Activated effector memory CD4-positive, alpha-beta T cell treated with Interleukin-2 at 50 U/mL for 16 hours (primary cell): ENCODE results near the gene ICA1L.
"Not testable (repeated sequence)": the region's sequence is repeated elsewhere in the genome, so short reads cannot be mapped to it uniquely, and the experiment has no call there.

ENCODE experiments used
- DNase-seq: peaks from one replicate; pipeline ENCODE4 v3.0.0-alpha.2; 2020

The ICA1L gene

DNA sequence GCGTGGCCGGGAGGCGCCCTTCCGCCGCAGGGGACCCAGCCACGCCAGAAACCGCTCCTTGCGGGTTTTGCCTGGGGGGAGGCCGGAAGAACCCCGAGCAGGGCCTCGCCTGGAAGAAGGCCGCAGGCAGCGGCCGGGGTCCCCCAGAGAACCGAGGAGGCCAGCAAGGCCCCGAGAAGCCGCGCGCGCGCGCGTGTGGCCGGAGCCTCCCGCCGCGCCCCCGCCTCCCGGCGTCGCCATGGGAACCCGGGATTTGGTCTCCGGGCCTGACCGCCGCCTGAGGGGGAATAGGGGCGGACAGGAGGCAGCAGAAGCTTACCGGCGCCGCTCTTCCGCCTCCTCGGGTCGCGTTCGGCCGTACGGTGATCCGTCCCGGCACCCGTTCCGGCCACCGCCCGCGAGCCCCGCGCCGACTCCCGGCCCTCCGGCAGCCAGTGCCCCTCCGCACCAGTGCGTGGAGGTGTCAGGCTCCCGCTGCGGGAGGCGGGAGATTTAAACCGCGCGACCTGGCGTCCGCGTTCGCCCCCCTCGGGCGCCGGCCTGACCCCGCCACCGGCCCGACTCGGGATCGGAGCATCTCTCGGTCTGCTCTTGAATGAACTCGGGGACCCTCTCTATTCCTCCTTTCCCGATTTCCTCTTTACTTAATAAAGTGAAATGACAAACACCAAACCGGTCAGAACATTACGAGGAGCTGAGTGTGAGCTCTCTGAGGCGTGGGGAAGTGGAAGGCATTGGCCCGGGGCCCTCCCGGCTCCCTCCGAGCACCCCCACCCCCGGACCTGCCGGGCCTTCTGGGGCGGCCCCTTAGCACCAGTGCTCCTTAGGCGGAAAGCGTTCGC is at the start of gene ICA1L:
ICA1L (minus strand) TSS at position 467 of the 842 bp plus-strand sequence. CDS start 42,757 bp downstream, outside the sequence.
- DNase-seq = peak; percentile 43

DNA sequence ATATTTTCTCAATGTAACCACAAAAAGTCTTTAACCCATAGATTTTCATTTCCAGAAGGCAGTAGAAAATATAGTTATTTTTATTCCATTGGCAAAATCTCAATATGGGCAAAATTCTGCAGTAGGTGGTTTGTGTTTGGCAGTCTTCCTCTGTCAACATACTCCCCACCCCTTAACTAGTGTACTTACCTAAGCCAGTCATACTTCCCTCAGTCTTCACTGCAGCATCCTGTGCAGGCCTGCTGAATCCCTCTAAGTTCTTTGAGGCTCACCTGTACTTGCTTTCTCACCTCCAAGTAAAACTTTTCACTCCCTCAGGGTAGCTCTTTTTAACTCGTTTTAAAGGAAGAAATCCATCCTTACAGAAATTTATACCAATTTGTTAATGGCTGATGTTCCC is 47.3 kb upstream of the ICA1L start:
- DNase-seq = no peak

DNA sequence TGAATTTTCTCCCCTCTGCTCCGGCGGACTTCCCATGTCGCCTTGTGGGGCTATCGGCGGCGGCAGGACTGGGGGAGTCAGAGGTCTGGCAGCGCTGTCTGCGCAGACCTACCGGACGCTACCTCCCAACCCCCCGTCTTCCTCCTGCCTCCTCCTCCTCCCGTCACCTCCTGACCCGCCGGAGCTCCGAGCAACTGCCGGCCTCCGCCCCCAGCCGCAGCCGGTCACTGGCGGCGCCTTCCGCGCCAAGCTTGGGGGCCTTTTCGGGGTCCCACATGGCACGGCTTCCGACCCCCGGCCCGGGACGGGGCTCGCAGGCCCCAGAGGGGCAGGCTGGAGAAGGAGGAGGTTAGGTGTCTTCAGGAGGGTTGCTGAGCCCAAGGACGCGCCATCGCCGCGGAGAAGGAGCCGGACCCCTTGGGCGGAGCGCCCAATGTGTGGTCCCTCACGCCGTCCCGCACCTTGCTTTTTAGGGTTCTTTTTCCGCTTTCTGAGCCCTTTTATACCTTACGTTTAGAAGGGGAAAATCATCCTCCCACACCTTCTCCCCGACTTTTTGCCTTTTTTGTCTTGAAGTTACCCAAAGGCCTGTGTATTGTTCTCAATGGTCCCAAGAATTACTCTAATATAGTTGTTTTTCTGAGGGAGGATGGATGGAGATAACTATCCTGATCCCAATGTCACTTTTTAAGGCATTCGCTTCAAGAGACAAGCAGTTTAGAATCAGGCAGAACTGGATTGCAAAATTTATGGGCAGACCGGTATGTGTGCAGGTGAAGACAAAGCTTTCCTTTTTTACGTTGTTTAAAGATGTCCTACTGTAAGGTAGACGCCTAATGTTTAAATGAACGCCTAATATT is 41.0 kb upstream of the ICA1L start:
- not testable (repeated sequence) for DNase-seq

DNA sequence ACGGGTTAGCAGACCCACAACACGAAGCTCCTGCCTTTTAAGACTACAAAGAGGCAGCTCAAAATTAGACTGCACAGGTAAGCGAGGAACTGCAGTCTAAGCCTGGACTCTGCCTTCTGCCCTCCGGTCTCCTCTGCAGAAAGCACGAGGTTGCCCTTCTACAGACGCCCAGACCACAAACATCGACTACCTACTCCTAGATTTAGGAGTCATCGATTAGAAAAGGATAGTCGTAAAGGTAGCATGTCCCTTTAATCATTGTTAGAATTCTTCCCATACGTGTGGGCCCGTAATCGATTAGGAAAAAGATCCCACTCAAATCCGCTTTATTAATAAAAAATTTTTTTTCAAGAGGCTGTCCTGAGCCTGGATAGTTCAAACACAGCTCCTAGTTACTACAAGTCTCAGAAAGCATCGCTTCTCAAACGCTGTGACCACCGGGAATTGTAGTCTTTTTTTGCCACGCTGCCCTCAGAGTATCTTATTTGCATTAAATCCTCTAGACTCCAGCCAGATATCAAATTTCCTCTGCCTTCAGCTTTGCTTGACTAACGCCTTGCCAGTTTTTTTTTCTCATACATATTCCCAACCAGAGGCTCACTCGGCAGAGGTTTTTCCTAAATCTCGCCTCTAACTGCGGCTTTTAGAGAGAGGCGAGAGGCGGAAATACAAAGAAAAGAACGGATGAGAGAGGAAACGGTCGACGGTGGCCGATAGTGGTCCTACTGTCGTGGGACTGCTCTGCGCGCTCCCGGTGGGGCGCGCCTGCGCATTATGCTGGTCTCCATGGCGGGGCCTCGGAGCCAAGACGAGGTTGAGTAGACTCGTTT is 40.2 kb upstream of the ICA1L start, which contains the start of the genes CARF and WDR12:
CARF (plus strand) TSS at position 764 of the 830 bp plus-strand sequence. CDS start 29,628 bp downstream, outside the sequence.
WDR12 (minus strand) TSS at position 162 of the 830 bp plus-strand sequence. CDS start 197 bp downstream, outside the sequence.
- DNase-seq = peak; percentile 83

DNA sequence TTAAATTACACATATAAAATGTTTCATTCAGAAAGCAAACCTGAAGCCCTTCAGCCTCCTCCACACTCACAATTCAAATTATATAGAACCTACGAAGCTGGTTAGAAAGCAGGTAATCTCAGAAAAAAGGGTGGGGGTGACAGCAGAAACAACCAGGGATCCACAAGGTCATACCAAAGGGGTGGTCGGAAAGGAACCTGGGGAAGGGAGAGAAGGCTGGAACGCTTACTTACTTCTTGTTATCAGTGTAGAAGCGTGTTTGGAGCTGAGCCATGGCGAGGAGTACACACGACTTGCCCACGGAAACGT is 39.6 kb upstream of the ICA1L start:
- no peak for DNase-seq

DNA sequence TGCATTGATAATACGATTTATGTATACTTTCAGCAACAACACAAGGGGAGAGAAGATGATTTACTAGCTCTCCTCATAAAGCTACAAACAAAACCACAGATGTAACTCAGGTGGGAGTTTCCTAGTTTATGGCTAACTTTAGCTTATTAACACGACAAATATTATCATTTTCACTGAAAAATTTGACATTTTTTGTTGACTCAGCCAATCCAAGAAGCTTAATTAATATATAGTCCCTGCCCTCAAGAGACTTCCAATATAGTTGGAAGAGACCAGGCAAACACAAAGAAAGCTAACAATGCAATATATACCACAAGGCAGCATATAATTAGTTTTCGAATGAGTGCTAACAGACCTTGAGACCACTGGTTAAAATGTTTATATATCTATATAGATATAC is 39.1 kb upstream of the ICA1L start:
- no peak for DNase-seq

DNA sequence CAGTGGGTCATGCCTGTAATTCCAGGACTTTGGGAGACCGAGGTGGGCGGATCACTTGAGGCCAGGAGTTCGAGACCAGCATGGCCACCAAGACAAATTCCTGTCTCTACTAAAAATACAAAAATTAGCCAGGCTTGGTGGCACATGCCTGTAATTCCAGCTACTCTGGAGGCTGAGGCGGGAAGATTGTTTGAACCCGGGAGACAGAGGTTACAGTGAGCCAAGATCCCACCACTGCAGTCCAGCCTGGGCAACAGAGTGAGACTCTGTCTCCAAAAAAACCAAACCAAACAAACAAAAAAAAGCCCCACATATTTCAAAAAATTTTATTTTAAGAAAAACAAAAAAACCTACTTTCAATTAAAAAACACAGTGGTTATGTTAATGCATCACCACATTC is 38.7 kb upstream of the ICA1L start:
- not testable (repeated sequence) for DNase-seq

DNA sequence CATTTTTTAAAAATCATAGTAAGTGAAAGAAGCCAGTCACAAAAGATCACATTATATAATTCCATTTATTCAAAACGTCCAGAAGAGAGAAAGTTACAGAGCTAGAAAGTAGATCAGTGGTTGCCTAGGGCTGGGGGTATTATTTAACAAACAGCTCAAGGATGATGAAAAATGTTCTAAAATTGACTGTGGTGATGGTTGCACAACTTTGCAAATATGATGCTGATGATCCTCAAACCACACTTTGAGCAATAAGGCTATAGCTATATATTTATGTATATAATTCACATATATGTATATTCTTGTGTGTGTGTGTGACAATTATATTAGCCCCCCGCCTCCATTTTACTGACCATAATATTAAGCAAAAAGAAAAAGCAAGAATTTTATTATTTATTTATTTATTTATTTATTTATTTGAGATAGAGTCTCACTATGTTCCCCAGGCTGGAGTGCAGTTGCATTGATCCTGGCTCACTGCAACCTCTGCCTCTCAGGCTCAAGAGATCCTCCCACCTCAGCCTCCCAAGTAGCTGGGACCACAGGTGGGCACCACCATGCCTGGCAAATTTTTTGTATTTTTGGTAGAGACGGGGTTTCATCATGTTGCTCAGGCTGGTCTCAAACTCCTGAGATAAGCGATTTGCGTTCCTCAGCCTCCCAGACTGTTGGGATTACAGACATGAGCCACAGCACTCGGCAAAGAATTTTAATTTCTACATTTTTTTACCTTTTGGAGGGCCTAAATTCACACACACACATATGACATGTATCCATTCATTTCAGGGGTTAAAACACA is 38.0 kb upstream of the ICA1L start:
- no peak for DNase-seq

DNA sequence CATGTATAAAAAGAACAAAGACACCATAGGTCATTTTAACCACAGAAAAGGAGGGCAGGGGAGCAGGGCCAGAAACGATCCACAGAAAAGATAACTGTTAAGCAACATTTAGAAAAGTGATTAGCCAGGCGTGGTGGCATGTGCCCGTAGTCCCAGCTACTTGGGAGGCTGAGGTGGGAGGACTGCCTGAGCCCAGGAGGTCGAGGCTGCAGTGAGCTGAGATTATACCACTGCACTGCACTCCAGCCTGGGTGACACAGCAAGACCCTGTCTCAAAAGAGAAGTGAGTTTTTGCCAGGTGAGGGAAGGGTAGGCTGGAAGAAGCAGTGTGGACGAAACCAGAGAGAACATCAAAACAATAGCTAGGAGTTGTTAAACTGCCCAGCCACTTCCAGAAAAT is 36.6 kb upstream of the ICA1L start:
- no peak for DNase-seq

DNA sequence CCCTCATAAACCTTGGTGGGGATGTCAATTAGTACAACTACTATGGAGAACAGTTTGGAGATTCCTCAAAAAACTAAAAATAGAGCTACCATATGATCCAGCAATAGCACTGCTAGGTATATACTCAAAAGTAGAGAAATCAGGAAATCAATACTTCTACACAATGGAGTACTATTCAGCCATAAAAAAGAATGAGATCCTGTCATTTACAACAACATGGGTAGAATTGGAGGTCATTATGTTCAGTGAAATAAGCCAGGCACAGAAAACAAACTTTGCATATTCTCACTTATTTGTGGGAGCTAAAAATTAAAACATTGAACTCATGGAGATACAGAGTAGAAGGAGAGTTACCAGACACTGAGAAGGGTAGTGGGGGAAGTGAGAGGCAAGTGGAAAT is 33.9 kb upstream of the ICA1L start:
- DNase-seq = not testable (repeated sequence)

DNA sequence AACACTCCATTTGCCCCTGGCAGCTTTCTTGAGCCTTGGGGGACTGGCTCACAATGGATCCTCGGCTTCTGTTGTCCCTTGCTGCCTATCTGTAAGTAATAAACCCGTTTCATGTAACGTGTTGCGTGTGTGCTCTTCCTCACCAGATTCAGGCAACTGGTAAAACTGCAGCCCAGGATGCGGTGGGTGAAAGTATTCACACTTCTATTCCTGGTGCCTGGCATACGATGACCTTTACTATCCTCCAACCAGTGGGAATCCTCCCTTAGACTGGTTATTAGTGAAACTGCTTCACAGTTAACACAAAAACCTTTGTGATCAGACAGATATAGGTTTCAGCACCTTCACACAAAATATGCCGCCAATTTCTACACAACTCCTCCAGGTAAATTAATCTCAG is 13.6 kb upstream of the ICA1L start:
- DNase-seq = no peak

DNA sequence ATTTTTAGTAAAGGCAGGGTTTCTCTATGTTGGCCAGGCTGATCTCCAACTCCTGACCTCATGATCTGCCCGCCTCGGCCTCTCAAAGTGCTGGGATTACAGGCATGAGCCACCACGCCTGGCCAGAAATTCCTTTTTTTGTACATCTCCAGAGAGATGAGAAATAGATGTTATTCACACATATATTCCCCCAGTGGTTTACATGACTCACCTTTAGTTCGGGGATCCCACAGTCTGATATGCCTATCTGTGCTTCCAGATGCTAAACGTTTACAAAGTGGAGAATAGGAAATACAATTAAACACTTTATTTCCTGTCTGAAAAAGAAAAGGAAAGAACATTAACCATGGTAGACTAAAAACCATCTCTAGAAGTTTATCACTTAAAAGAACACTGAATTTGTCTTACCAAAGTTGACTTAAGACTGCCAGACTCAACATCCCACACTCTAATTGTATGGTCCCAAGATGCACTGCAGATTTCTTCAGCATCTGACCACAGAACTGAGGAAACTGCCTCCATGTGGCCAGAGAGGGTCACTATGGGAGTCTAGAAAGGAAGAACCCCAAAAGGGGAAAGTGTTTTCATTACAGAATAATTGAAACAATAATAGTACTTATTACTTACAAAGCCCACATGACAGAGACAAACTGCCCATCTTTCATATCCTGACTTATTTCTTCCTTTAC is 12.6 kb upstream of the ICA1L start:
- DNase-seq = no peak

DNA sequence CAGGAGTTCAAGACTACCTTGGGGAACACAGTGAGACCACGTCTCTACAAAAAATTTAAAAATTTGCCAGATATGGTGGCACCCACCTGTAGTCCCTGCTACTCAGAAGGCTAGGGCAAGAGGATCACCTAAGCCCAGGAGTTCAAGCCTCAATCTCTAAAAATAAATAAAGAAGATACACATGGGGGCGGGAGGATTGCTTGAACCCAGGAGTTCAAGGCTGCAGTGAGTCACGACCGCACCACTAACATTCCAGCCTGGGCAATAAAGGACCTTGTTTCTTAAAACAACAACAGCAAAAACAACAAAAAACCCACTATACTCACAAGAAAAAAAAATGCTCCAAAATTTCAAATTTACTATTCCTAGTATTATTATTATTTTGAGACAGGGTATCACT is 10.0 kb upstream of the ICA1L start:
- no peak for DNase-seq

DNA sequence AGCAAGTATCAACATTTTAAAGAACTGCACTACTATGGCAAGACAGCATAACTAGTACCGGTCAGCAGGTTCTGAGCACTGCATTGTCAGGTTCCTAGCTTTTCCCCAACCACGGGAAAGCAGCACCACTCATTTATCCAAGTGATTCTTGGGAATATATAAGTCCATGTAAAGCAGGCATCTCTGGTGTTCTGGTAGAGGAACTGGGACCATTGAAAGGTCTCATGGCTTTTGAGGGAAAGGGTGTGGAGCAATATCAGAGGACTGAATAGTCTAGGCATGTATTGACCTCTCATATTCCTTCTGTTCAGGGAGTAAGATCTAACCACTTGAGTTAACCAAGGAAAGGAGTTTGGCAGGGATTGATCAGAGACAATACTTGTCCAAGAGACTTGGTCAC is 6.1 kb upstream of the ICA1L start:
- no peak for DNase-seq

DNA sequence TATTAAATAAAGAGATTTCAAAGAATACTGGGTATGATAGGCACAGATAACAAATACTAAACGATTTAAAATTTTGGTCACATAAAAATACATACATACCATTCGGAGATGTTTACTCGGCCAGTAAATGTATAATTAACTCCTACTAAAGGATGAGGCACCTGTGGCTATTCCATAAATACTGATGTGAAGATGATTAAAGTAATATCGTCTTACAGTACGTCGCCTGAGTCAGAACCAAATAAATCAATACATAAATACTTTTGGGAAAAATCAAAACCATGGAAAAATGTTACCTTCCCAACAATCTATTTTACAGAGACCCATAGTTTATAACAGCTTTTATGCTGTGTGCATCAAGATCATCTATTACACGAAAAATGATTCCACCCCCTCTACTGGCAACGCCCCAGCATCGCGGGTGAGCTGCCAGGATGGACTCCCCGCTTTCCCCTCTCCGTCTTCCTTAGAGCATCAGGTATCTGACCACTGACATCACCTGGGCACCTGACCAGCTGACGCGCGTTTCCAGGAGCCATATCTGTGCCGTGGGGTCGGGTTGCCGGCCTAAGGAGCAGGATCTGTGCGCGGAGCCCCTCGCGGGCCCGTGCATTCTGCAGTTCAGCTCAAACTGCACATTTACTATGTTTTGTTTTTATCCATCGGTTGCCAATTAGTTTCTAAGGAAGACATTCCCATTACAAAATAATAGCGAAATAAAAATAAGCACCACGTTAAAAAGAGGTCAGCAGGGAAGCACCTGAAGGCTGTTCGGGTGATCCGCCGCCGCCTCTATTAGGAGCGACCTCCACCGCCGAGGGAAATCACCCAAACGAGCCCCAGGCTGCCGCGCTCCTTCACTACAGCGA is 901 bp downstream of the ICA1L start:
- DNase-seq = peak; percentile 47

DNA sequence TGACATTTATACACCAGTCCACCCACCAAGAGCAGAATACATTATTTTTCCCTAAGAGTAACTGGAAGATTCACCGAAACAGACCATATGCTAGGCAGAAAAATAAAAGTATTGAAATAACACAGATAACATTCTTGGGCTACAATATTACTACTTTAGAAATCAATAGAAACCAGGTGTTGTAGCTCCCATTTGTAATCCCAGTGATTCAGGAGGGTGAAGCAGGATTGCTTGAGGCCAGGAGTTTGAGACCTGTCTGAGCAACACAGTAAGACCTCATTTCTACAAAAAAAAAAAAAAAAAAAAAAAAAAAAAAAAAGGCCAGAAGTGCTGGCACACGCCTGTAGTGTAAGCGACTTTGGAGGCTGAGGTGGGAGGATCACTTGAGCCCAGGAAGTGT is 9.6 kb downstream of the ICA1L start:
- no peak for DNase-seq

DNA sequence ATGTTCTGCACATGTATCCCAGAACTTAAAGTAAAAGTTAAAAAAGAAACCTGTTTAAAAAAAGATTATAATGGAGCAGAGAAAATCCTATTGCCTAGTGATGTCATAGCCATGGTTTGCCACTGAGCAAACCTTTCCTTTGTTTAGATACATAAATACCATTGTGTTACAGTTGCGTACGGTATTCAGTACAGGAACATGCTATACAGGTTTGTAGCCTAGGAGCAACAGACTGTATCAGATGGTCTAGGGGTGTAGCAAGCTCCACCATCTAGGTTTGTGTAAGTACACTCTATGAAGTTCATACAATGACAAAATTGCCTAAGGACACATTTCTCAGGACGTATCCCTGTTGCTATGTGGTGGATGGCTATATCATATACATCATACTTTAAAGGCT is 13.0 kb downstream of the ICA1L start:
- DNase-seq = no peak

DNA sequence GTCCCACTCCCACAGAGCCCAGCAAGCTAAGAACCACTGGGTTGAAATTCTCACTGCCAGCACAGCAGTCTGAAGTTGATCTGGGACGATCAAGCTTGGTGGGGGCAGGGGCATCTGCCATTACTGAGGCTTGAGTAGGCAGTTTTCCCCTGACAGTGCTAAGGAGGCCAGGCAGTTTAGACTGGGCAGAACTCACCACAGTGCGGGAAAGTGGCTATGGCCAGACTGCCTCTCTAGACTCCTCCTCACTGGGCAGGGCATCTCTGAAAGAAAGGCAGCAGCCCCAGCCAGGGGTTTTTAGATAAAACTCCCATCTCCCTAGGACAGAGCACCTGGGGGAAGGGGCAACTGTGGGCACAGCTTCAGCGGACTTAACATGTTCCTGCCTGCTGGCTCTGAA is 22.2 kb downstream of the ICA1L start:
- not testable (repeated sequence) for DNase-seq

DNA sequence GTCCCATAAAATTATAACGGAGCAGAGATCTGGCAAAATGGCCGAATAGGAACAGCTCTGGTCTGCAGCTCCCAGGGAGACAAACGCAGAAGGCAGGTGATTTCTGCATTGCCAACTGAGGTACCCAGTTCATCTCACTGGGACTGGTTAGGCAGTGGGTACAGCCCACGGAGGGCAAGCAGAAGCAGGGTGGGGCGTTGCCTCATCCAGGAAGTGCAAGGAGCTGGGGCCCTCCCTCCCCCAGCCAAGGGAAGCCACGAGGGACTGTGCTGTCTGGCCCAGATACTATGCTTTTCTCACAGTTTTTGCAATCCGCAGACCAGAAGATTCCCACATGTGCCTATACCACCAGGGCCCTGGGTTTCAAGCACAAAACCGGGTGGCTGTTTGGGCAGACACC is 22.8 kb downstream of the ICA1L start:
- DNase-seq = no peak
